GM12878 (cell line): ENCODE results near the gene APOBEC3B. TPM values are rescaled to one million over a fixed set of nuclear protein-coding genes. Genes with fewer than 3 reads are reported as not detected.

Source experiments
- ATF7 ChIP-seq: fragments of 450-650 bp; IDR thresholded peaks from 2 replicates; pipeline ENCODE4 v1.6.1; 2016; ENCODE audit warnings: low read depth, mild to moderate bottlenecking
- BACH1 ChIP-seq: fragments of 450-650 bp; IDR thresholded peaks from 2 replicates; pipeline ENCODE4 v1.6.1; 2017; ENCODE audit warnings: mild to moderate bottlenecking, borderline replicate concordance
- CBFB ChIP-seq: IDR thresholded peaks from 2 replicates; pipeline ENCODE4 v1.6.1; 2016; ENCODE audit warnings: antibody characterized with exemption, low read depth
- EGR1 ChIP-seq, 2 experiments: IDR thresholded peaks; 1 replicate in 1 of 2; 2 replicates in 1 of 2; pipeline ENCODE4 v1.6.1; 2011 to 2012; ENCODE audit warnings: low read depth in 2 of 2, low read length in 2 of 2, borderline replicate concordance in 1 of 2, mild to moderate bottlenecking in 1 of 2, moderate library complexity in 1 of 2
- FOXM1 ChIP-seq: IDR thresholded peaks from 2 replicates; pipeline ENCODE4 v1.6.1; 2012; ENCODE audit warnings: low read depth, mild to moderate bottlenecking, inconsistent platforms, low read length, moderate library complexity
- MEF2B ChIP-seq: fragments of 450-650 bp; IDR thresholded peaks from 2 replicates; pipeline ENCODE4 v1.6.1; 2018; ENCODE audit warnings: mild to moderate bottlenecking, moderate library complexity; ENCODE audit not compliant: partially characterized antibody, poor library complexity, severe bottlenecking
- NR2C2 ChIP-seq: IDR thresholded peaks from 2 replicates; pipeline ENCODE4 v1.6.1; 2011; ENCODE audit warnings: borderline replicate concordance, low read depth; ENCODE audit not compliant: control insufficient read depth, insufficient read length
- NRF1 ChIP-seq: conservative IDR thresholded peaks from 2 replicates; pipeline ENCODE4 v1.6.1; 2011; ENCODE audit warnings: mild to moderate bottlenecking, low read depth, low read length, improper control_type of control experiment
- RAD21 ChIP-seq: IDR thresholded peaks from 2 replicates; pipeline ENCODE4 v1.6.1; 2011; ENCODE audit warnings: mild to moderate bottlenecking, low read depth, low read length, moderate library complexity; ENCODE audit not compliant: insufficient read depth
- SMAD1 ChIP-seq: fragments of 450-650 bp; IDR thresholded peaks from 2 replicates; pipeline ENCODE4 v1.6.1; 2018; ENCODE audit warnings: mild to moderate bottlenecking, low read depth; ENCODE audit not compliant: partially characterized antibody
- SRF ChIP-seq, 2 experiments: IDR thresholded peaks; 2 replicates each; pipeline ENCODE4 v1.6.1; 2011; ENCODE audit warnings: low read depth in 2 of 2, low read length in 2 of 2, mild to moderate bottlenecking in 1 of 2, moderate library complexity in 1 of 2
- STAT1 ChIP-seq: fragments of 450-650 bp; conservative IDR thresholded peaks from 2 replicates; pipeline ENCODE4 v1.6.1; 2014; ENCODE audit warnings: antibody characterized with exemption, mild to moderate bottlenecking
- polyA plus RNA-seq, 11 experiments: library from polyadenylated mRNA; depleted of rRNA in 4 of 11; unstranded in 6 of 11; stranded (reverse) in 5 of 11; fragments of >200 nt; fragmentation: Nextera tagmentation in 4 of 11; fragmentation: Illumina TruSeq in 1 of 11; extraction: Ambion mirVana in 4 of 11; extraction: Trizol in 1 of 11; gene quantifications; 1 replicate in 1 of 11; 2 replicates in 10 of 11; pipeline versions ENCODE4 v1.2.1 to v1.2.3, GENCODE V29; 2011 to 2016; ENCODE audit warnings: inconsistent platforms in 2 of 11, missing spikeins in 2 of 11, low read depth in 1 of 11
- total RNA-seq, 4 experiments: library from RNA; depleted of rRNA in 3 of 4; stranded (reverse); fragments of >200 nt in 3 of 4; fragmentation: Illumina TruSeq in 1 of 4; extraction: Trizol in 1 of 4; gene quantifications; 2 replicates each; pipeline versions ENCODE4 v1.2.1 to v1.2.3, GENCODE V29; 2013 to 2021
- TF ChIP-seq, protein P1 (sequence below): IDR thresholded peaks from 2 replicates; pipeline ENCODE4 v1.6.1; 2011; ENCODE audit warnings: borderline replicate concordance, low read depth, mild to moderate bottlenecking, moderate library complexity, low read length; ENCODE audit not compliant: insufficient read depth, poor library complexity, severe bottlenecking
- TF ChIP-seq, protein P2 (sequence below): fragments of 450-650 bp; IDR thresholded peaks from 2 replicates; pipeline ENCODE4 v1.6.1; 2017; ENCODE audit warnings: mild to moderate bottlenecking, moderate library complexity
- TF ChIP-seq, protein P3 (sequence below): fragments of 450-650 bp; IDR thresholded peaks from 2 replicates; pipeline ENCODE4 v1.6.1; 2017; ENCODE audit warnings: mild to moderate bottlenecking, low read depth, inconsistent platforms; ENCODE audit not compliant: poor library complexity, severe bottlenecking

APOBEC3B gene
- total and polyA plus RNA-seq, 10 of the 15 experiments (the other 5 are each of a cell fraction or from before 2014, with no cell fraction given), result 2.4 to 75.1 (median 30.9) TPM

DNA sequence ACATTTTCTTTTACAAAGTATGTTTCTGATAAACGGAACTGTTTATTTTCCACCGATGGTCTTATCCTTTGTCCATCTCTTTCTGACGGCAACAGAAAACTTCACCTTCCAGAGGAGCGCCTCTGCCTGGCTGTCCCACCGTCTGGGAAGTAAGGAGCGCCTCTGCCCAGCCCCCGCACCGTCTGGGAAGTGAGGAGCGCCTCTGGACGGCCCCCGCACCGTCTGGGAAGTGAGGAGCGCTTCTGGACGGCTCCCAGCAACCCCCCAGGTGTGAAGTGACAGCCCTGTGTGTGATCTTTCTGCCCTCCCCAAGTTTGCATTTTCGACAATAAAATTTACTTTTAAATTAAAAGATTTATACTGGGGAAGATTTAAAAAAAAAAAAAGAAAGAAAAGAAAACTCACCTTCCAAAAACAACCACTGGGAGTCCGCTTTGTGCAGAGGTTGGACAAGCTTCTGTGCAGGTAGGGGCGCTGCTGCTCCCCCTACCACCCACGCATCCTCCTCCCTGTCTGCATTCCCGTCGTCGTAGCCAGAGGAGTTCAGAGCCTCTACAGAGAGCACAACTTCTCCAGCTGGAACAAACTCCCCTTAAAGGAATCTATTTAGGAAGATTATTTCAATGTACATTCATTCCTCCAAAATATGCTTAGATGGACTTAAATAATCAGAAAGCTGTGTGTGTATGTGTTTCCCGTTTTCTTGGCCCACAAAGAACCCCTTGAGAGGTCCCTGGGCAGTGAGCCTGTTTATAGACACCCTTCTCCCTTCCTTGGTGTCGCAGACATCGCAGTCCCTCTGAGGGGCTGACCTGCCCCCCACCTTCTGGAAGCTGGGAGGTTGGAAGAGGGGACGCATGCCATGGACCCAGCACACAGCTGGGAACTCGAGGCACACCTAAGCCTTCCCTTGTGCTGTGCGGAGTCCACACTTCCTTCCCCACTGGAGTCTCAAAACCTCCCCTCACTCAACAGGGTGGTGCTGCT, 849 bp upstream of the APOBEC3B start (continued):
- TF ChIP-seq NRF1, result no peak
- no peak for TF ChIP-seq NR2C2
- TF ChIP-seq RAD21, result peak; percentile 32; the same call in 1 of the 2 replicates
- TF ChIP-seq BACH1, result no peak
- TF ChIP-seq MEF2B, result no peak
- TF ChIP-seq, protein P1, sequence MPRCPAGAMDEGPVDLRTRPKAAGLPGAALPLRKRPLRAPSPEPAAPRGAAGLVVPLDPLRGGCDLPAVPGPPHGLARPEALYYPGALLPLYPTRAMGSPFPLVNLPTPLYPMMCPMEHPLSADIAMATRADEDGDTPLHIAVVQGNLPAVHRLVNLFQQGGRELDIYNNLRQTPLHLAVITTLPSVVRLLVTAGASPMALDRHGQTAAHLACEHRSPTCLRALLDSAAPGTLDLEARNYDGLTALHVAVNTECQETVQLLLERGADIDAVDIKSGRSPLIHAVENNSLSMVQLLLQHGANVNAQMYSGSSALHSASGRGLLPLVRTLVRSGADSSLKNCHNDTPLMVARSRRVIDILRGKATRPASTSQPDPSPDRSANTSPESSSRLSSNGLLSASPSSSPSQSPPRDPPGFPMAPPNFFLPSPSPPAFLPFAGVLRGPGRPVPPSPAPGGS, result no peak
- TF ChIP-seq ATF7, result no peak
- no peak for TF ChIP-seq CBFB
- TF ChIP-seq, protein P2, sequence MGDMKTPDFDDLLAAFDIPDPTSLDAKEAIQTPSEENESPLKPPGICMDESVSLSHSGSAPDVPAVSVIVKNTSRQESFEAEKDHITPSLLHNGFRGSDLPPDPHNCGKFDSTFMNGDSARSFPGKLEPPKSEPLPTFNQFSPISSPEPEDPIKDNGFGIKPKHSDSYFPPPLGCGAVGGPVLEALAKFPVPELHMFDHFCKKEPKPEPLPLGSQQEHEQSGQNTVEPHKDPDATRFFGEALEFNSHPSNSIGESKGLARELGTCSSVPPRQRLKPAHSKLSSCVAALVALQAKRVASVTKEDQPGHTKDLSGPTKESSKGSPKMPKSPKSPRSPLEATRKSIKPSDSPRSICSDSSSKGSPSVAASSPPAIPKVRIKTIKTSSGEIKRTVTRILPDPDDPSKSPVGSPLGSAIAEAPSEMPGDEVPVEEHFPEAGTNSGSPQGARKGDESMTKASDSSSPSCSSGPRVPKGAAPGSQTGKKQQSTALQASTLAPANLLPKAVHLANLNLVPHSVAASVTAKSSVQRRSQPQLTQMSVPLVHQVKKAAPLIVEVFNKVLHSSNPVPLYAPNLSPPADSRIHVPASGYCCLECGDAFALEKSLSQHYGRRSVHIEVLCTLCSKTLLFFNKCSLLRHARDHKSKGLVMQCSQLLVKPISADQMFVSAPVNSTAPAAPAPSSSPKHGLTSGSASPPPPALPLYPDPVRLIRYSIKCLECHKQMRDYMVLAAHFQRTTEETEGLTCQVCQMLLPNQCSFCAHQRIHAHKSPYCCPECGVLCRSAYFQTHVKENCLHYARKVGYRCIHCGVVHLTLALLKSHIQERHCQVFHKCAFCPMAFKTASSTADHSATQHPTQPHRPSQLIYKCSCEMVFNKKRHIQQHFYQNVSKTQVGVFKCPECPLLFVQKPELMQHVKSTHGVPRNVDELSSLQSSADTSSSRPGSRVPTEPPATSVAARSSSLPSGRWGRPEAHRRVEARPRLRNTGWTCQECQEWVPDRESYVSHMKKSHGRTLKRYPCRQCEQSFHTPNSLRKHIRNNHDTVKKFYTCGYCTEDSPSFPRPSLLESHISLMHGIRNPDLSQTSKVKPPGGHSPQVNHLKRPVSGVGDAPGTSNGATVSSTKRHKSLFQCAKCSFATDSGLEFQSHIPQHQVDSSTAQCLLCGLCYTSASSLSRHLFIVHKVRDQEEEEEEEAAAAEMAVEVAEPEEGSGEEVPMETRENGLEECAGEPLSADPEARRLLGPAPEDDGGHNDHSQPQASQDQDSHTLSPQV, result no peak
- TF ChIP-seq, protein P3, sequence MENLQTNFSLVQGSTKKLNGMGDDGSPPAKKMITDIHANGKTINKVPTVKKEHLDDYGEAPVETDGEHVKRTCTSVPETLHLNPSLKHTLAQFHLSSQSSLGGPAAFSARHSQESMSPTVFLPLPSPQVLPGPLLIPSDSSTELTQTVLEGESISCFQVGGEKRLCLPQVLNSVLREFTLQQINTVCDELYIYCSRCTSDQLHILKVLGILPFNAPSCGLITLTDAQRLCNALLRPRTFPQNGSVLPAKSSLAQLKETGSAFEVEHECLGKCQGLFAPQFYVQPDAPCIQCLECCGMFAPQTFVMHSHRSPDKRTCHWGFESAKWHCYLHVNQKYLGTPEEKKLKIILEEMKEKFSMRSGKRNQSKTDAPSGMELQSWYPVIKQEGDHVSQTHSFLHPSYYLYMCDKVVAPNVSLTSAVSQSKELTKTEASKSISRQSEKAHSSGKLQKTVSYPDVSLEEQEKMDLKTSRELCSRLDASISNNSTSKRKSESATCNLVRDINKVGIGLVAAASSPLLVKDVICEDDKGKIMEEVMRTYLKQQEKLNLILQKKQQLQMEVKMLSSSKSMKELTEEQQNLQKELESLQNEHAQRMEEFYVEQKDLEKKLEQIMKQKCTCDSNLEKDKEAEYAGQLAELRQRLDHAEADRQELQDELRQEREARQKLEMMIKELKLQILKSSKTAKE, result no peak
- TF ChIP-seq FOXM1, result no peak
- TF ChIP-seq SRF (IDR thresholded peaks at IDR 0.05; ENCODE audit: low read depth in 2 of 2, low read length in 2 of 2), result no peak
- no peak for TF ChIP-seq SMAD1
- no peak for TF ChIP-seq STAT1
- peak in 1 of 2 experiments; percentile 99; a peak in 2 of 3 replicates for TF ChIP-seq EGR1 (IDR thresholded peaks at IDR 0.05; ENCODE audit: borderline replicate concordance in 1 of 2, low read depth in 2 of 2, low read length in 2 of 2)
